BJ (cell line): ENCODE data around the gene NOM1. TPM values are rescaled to one million over a fixed set of nuclear protein-coding genes. Genes with fewer than 3 reads are reported as not detected.

Experiments used
- CTCF ChIA-PET: fragments of 350-600 bp; formaldehyde crosslinking; extraction: SDS; loops from one replicate; lab custom pipeline; 2021; ENCODE audit warnings: antibody characterized with exemption, inconsistent platforms; lab: Yijun Ruan, JAX
- POLR2A ChIA-PET: fragments of 300-600 bp; sonication (Branson Sonifier 250); formaldehyde crosslinking; extraction: SDS; loops from one replicate; lab custom pipeline; 2021; ENCODE audit warnings: antibody characterized with exemption; lab: Charles Lee
- DNase-seq: peaks from one replicate; pipeline ENCODE4 v3.0.0-alpha.2; 2011; ENCODE audit warnings: low read depth
- H3K27me3 ChIP-seq: 2 replicates; pipeline ENCODE4 v1.6.0; 2011; ENCODE audit warnings: low read length; ENCODE audit not compliant: control insufficient read depth, insufficient read depth
- H3K36me3 ChIP-seq: 2 replicates; pipeline ENCODE4 v1.5.1; 2011; ENCODE audit warnings: low read length; ENCODE audit not compliant: control insufficient read depth, insufficient read depth
- H3K4me3 ChIP-seq: 2 replicates; pipeline ENCODE4 v1.5.1; 2011; ENCODE audit warnings: low read depth, mild to moderate bottlenecking, control low read depth, low read length
- CTCF ChIP-seq: IDR thresholded peaks from 2 replicates; pipeline ENCODE4 v1.5.1; 2011; ENCODE audit warnings: low read depth, mild to moderate bottlenecking, control low read depth, inconsistent platforms, low read length, moderate library complexity; ENCODE audit not compliant: insufficient read depth
- polyA plus RNA-seq: library from polyadenylated mRNA; depleted of rRNA; stranded (reverse); fragments of >200 nt; gene quantifications from 2 replicates; pipeline ENCODE4 v1.2.3, GENCODE V29; 2011

NOM1 gene
- polyA plus RNA-seq, 1 experiment = 8.0 TPM

GRCh38 chr7:157003756-157004520 is 54.4 kb downstream of the NOM1 start:
- DNase-seq = no peak
- H3K27me3 ChIP-seq = peaks cover 66% of the 10 kb centered on the region
- ChIA-PET CTCF (no interaction called here), POLR2A (no interaction called here)
- no peak overlapping the region for H3K4me3 ChIP-seq
- TF ChIP-seq CTCF = no peak
- H3K36me3 ChIP-seq = no peaks in the 10 kb centered on the region

GRCh38 chr7:157004521-157005455 is 55.3 kb downstream of the NOM1 start:
- ChIA-PET POLR2A (no interaction called here), CTCF (no interaction called here)
- DNase-seq = no peak
- H3K27me3 ChIP-seq = peaks cover 68% of the 10 kb centered on the region
- no peaks in the 10 kb centered on the region for H3K36me3 ChIP-seq
- H3K4me3 ChIP-seq = no peak overlapping the region
- TF ChIP-seq CTCF = no peak

- POLR2A ChIA-PET = no interaction called here
- DNase-seq = no peak
- CTCF ChIA-PET = interaction anchor here (0.8 kb wide), 1 partner anchor 1190 kb away, joined by 3 read pairs; no protein-coding TSS in a partner anchor
- TF ChIP-seq CTCF = no peak
- Histone ChIP-seq H3K36me3 (no peaks in the 10 kb centered on the region), H3K27me3 (peaks cover 67% of the 10 kb centered on the region), H3K4me3 (no peak overlapping the region)
Observed at GRCh38 chr7:157005456-157006204, 56.1 kb downstream of the NOM1 start.

GRCh38 chr7:157006205-157006747 is 56.8 kb downstream of the NOM1 start:
- DNase-seq = no peak
- Histone ChIP-seq H3K4me3 (no peak overlapping the region), H3K27me3 (peaks cover 68% of the 10 kb centered on the region), H3K36me3 (no peaks in the 10 kb centered on the region)
- ChIA-PET POLR2A (no interaction called here), CTCF (interaction anchor here (0.8 kb wide), 1 partner anchor 1190 kb away, joined by 3 read pairs; no protein-coding TSS in a partner anchor)
- no peak for TF ChIP-seq CTCF
